Nucleus accumbens (tissue), 56 donors: Measurements from ENCODE around the gene PPY.
"Not testable (repeated sequence)": the region's sequence is repeated elsewhere in the genome, so short reads cannot be mapped to it uniquely, and the experiment has no call there.

Experiments used
- DNase-seq, 56 donors: peaks; one replicate each; lab custom pipeline; 2025; lab: John Stamatoyannopoulos, UW

The PPY gene

DNA sequence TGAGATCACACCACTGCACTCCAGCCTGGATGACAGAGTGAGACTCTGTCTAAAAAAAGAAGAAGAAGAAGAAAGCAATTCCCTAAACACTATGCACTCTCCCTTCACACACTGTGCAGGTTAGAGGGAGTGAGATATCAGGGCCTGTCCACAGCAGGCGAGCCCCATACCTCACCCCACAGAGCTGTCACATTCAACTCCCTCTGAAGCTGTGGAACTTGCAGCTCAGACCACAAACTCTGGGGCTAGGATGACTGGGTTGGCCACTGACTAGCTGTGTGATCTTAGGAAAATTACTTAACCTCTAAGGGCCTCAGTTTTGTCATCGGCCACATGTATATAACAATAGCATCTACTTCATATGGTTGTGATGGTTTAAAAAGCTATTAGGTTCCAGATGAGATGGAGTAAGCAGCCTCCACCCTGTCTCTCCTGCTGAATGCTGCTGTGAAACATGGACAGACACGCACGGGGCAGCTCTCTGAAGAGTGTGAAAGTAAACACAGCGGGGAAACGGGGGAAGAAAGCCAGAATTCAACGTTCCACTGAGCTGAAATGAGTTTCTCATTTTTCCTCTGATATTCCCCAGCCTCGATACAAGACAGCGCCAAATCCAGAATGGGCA, 25.1 kb upstream of the PPY start:
- DNase-seq, result no peak

DNA sequence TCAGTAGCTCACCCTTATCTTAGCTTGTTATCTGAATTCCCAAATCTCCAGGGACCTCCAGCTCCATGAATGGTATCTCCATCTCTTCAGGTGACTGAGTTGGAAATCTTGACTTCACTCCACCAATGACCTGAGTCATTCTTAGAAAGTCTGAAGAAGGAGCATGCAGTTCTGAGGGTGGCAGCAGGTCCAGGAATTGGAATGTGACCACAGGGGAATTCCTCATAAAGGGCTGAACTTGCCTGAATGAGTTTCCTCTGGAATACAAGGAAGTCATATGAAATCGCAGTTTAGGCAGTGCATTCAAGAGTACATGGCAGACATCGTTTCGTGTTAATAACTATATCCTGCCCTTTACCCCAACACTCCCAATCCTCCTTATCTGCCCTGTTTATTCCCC, 24.0 kb upstream of the PPY start:
- no peak for DNase-seq

DNA sequence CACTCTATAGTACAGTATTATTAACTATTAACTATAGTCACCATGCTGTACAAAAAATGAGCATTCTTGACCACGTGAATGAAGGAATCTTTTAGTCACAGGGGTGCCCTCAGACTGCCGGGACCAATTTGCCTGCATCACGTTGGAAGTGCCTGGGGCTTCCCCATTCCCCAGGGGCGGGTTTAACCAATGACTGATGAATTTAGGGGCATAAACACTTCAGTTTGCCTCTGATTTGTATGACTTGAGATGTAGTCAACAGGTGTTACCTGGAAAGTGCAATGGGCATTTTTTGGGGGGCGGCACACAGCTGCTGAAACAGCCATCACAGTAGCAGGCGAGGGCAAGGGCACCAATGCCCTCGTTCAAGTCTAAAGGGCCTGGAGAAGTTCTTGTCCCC, 20.2 kb upstream of the PPY start:
- DNase-seq, result no peak

DNA sequence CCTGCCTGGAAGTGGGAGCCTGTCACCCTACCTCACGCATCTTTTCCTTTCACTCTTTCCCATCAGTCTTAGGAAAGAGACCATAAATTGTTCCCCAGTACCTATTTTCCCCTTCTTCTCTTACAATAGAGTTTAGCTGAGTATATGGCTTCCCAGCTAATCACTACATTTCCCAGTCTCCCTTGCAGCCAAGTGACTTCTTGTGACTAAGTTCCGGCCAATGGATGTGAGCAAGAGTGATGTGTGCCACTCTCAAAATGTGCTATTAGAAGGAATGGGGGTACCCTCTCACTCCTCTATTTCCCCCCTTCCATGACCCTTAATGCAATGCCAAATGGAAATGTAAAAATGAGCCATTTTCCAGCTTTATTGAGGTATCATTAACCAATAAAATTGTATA, 19.7 kb upstream of the PPY start:
- no peak for DNase-seq

DNA sequence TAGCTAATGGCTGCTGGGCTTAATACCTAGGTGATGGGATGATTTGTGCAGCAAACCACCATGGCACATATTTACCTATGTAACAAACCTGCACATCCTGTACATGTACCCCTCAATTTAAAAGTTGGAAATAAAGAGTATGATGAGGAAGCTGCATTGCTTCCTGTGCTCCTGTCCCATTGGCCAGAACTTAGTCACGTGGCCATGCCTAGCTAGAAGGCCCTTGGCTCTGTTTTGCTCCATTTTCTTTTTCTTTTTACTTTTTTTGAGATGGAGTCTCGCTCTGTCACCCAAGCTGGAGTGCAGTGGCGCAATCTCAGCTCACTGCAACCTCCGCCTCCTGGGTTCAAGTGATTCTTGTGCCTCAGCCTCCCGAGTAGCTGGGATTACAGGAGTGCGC, 19.0 kb upstream of the PPY start:
- DNase-seq, result not testable (repeated sequence)

DNA sequence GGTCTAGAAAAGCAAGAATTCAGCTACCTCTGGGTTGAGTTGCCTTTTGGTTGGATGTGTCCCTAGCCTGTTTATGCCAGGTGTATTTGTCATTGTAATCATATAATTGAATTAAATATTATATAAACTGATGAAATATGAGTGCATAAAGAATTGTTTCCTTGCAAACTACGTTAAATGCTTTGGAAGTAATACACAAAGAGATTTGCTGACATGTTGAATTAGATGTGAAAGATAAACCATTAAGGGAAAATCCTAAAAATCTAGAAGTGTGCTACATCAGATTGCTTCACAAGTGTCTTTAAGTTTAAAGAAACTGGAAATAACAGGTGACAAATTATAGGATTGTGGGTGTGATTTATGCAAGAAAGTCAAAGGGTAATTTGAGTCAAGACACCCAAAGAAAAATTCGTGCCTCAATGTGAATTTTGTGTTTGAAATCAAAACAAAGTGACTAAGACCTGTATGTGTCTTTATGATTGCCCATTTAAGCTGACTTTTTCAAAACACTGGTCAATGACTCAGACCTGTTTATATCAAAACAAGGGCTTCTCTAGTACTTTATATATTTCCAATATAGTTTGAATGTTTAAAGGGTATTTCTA, 16.6 kb upstream of the PPY start:
- DNase-seq, result no peak

DNA sequence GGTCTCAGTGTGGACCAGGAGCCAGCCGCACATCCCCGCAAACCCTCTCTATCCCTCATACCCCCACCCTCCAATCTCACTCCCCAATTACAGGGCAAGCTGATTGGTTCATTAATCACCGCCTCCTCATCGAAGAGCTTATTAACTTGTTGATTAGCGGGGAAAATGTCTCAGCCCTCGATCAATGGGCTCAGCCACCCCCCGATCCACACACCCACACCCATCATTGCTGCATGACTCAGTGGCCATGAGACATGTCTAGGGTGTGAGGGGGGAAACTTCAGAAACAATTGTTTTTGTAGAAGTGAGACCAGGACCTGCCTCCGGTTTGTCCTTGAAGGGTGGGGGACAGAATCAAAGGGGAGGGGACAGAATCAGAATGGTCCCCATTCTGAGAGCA, 13.9 kb upstream of the PPY start:
- DNase-seq, result peak in 4 of 56 donors; percentile 0 to 49 (median 6)

DNA sequence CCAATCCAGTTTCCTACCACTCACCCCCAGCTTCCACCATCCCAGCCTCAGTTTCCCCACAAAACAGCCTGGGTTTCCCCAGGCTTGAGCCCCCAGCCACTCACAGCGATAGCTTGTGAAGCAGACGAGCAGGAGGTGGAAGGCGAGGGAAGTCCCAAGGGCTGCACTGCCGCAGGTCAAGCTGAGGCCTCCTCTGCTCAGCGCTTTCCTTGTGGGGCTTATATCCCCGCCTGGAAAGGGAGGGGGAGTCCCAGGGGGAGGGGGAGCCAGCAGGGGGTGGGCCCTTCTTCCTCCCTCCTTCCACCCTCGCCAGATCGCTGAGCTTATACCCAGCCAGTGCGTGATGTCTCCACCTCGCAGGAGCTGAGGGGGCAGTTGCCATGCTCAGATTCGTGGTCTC, 11.5 kb upstream of the PPY start, which contains the start of gene PYY:
Gene PYY (minus strand): TSS at position 195 of the 400 bp plus-strand sequence. CDS start 457 bp downstream, outside the sequence.
- DNase-seq, result no peak

DNA sequence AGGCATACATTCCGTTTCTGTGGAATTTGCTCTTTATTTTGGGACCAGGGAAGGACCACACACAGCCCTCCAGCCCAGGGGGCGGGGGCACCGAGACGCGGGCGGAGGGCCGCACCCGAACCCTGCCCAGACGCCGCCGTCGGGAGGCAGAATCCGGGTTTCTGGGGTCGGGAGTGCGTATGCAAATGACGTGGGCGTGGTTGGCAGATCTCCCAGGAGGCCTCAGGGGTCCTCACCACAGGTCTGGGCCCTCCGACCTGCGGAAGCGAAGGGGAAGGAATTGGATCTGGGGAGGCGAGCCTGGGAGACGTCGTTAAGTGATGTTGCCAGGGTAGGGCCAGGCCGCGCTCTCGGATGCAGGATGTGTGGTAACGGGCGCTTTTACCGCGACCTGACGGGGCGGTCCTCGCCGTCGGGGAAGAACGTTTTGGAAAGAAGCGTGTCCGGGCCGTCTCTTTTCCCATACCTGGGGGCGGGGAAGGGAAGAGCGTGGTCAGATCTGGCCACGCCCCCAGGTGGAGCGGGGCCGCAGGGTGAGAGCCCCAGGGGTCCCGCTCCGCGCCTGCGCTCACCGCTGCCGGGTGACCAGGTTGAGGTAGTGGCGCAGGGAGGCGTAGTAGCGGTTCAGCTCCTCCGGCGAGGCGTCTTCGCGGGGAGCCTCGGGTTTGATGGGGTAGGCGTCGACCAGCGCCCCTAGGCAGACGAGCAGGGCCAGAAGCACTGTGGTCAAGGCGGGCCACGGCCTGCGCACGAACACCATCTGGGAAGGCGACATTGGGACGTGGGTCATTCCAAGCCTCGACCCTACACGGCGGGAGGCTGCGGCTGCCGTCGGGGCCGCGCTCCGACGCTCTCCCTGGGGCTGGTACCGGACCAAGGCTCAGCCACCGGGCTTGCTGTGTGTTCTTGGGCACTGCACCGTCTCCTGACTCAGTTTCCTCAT, 10.7 kb upstream of the PPY start:
- DNase-seq, result no peak

DNA sequence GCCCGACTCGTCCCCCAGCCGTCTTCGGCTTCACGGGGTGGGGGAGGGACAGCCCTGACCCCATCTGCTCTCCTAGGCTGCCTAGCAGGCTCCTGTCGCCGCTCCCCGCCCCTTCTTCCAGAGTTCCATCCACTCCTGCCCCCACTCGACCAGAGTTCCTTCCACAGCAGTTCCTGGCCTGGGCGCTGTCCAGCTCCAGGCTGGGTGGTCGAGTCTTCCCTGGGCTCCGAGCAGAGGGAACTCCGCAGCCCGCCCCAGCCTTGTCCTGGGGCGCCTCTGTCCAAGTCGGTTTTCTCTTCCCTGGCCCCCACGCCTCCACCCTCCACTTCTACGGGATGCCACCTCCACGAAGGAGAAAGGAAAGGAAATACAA, 10.1 kb upstream of the PPY start:
- DNase-seq, result no peak

DNA sequence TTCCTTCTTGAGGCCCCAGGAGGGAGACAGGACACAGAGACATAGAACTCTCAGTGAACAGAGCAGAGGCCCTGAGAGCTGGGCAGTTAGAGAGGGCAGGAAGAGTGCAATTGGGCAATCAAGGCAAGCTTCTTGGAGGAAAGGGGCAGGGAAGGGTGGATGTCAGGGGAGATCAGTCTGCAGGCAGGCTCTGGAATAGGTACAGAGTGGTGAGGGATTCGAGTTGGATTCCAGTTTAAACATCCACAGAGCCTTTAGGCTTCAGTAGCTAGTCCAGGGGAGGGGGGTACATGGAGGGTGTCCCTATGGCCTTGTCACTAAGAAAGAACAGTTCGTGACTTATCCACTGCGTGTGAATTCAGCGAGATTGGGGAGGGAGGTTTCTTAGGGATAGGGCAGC, 9.5 kb upstream of the PPY start:
- DNase-seq, result no peak

DNA sequence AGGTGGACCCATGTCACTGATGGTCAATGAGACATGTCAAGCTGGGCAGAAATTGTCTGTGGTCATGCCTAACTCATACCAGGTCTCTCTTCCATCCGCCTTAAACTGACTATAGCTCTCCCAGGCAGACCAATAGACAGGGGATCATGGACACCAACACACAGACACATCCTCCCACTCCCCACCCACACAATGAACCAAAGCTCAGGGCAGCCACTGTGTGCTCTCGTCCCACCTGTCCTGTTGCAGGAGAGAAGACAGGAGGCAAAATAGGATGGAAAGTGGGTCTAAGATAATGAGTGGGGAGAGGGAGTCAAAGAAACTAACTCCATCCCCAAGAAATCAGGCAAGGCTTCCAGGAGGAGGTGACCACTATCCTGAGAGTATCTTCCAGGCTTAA, 8.3 kb upstream of the PPY start:
- DNase-seq, result no peak

DNA sequence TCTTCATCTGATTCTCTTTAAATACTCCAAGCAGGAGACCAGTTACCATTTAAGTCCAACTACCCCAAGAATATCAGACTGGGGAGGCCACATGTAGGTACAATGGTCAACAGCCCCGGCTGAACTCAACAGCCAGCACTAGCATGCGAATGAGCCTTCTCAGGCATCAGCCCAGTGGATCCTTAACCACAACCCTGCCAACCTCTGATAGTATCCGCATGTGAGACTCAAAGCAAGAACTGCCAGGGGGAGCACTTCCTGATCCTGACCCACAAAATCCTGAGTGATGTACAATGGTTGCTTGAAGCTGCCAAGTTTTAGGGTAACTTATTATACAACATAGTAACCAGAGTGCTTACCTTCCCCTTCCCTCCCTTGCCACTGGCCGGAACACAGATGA, 7.5 kb upstream of the PPY start:
- no peak for DNase-seq

DNA sequence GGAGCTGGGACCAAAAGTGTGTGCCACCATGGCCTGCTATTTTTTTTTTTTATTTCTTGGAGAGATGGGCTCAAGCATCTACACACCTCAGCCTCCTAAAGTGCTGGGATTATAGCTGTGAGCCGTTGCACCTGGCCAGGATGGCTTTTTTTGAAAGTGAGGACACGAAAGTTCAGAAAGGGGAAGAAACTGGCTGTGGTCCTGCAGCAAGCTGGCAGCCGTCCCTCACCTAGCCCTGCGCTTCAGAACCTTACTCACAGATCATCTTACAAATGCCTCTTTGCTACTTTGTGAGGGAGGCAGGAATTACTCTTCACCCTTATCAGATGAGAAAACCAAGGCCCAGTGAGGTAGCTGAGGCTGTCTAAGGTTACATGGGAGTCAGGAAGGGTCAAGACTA, 4.5 kb upstream of the PPY start:
- no peak for DNase-seq

DNA sequence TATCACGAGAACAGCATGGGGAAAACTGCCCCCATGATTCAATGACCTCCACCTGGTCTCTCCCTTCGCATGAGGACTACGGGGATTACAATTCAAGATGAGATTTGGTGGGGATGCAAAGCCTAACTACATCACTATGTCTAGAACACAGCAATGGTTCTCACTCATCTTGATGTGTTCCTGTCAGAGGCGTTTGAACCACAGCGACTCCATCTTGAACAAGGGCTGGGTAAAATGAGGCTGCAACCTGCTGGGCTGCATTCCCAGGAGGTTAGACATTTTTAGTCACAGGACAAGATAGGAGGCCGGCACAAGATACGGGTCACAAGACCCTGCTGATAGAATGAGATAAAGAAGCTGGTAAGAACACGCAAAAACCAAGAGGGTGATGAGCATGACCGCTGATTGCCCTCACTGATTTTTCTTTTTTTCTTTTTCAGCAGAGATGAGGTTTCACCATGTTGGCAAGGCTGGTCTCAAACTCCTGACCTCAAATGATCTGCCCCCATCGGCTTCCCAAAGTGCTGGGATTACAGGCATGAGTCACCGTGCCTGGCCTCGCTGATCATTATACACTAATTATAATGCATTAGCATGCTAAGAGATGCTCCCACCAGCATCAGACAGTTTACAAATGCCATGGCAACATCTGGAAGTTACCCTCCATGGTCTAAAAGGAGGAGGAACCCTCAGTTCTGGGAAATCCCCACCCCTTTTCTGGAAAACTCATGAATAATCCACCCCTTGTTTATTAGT, 3.0 kb upstream of the PPY start:
- DNase-seq, result no peak

DNA sequence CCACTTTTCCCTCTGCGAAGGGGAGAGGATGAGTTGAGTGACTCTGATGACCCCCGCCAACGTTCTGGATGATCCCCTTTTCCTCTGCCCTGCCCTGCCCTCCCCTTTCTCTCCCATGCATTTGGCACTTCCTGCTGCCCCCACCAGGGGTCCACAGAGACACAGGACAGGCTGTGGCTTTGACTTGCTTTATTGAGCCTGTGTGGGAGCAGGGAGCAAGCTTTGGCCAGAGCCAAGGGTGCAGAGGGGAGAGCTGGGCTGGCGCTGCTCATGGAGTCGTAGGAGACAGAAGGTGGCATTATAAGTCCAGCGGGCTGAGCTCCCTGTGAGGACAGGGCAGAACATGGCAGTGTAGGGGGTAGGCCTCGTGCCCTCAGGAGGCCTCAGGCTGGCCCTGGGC, 1.6 kb downstream of the PPY start:
- DNase-seq, result peak in 3 of 56 donors; percentile 1 to 6 (median 2)

DNA sequence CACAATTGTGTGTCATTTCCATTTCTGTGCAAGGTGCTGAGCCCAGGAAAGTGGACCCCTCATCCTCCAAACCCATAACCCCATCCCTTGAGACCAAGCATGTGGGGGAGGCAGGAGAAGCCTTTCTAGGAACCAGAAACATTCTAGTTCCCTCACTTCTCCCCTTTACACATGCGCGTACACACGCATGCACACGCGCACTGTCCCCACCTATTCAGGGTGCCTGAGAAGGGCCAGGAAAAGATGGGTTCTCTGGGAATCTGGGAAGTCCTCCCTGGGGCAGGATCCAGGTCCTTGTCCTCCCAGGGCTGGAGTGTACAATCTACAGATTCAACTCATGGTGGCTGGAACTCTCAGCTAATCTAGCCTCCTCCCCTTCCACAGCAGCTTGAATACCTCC, 2.4 kb downstream of the PPY start:
- DNase-seq, result no peak

DNA sequence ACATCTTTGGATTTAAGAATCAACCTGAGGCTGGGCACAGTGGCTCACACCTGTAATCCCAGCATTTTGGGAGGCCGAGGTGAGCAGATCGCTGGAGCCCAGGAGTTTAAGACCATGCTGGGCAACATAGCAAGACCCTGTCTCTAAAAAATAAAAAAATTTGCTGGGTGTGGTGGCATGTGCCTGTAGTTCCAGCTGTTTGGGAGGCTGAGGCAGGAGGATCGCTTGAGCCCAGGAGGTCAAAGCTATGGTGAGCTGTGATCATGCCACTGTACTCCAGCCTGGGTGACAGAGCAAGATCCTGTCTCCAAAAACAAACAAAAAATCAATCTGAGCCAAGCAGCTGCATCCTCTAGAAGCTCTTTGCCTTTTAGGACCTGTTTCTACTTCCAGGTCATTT, 2.8 kb downstream of the PPY start:
- DNase-seq, result not testable (repeated sequence)

DNA sequence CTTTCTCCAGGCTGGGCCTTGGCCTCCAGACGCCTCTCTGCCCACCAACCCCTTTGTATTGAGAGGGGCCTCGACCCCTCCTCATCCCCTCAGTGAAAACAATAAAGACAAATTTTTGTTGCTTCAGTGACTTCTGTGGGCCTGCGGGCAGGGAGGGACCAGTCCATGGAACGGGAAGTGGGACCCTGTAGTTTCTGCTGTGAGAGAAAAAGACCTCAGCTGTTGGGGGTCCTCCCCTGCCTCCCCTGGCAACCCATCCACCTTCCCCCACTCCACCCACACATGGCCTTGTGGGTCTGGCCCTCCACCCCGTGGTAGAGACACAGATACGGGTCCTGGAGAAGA, 3.5 kb downstream of the PPY start:
- DNase-seq, result no peak

DNA sequence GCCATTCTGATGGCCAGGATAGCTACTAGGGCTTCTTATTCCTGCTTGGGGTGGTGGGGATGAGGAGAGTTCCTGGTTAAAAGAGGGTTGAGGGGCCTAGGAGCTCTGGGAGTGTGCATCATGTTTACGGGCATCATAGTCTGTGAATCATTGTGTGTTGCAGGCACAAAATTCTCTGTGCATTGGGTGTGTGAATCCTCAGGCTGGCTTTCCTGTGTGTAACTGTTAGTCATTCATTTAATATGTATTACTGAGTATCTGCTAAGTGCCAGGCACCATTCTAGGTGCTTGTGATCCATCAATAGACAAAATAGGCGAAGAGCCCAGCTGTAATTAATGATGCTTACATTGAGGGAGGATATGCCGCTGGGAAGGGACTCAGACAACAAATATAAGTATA, 5.8 kb downstream of the PPY start:
- no peak for DNase-seq

DNA sequence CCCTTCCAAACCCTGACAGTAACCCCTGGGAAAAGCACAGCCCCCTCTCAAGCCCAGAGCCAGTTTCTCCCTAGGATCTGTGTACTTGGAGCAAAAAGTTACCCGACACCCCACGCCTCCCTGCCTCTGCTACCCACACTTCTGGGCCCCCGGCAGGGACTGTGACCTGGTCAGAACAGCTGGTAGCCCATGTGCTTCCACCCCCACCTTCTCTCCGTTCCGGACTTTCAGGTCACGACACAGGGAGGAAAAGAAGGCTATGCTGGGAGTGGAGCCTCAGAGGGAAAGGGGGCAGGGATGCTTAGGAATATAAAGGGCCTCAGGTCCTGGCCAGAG, 6.4 kb downstream of the PPY start:
- no peak for DNase-seq
